Mucosa of descending colon (tissue), 3 donors: ENCODE data around the gene MCAT. TPM values are rescaled to one million over a fixed set of nuclear protein-coding genes. Genes with fewer than 3 reads are reported as not detected.

Experiments used
- ATAC-seq: fragments of 200-7000 bp; cut with Tn5 transposase; one replicate; pipeline ENCODE4 v1.9.1; 2020; ENCODE audit warnings: mild to moderate bottlenecking, moderate library complexity
- DNase-seq, 3 donors: peaks; one replicate each; pipeline ENCODE4 v3.0.0-alpha.2; 2020
- H3K36me3 ChIP-seq: fragments of 200-600 bp; one replicate; pipeline ENCODE4 v1.8.0; 2021; ENCODE audit warnings: low read depth, mild to moderate bottlenecking
- H3K4me1 ChIP-seq: fragments of 200-600 bp; one replicate; pipeline ENCODE4 v1.8.0; 2021; ENCODE audit warnings: low read depth, mild to moderate bottlenecking
- H3K4me3 ChIP-seq: fragments of 200-600 bp; one replicate; pipeline ENCODE4 v1.8.0; 2021; ENCODE audit warnings: mild to moderate bottlenecking
- H3K9me3 ChIP-seq: fragments of 200-600 bp; one replicate; pipeline ENCODE4 v1.8.0; 2021; ENCODE audit warnings: mild to moderate bottlenecking
- CTCF ChIP-seq: fragments of 200-600 bp; IDR thresholded peaks from one replicate; pipeline ENCODE4 v1.8.0; 2022; ENCODE audit warnings: antibody characterized with exemption, mild to moderate bottlenecking
- intact Hi-C, 2 donors: fragments of 100-400 bp; cut with DNase I in 1 of 2; cut with micrococcal nuclease in 1 of 2; formaldehyde crosslinking; loops; one replicate each; pipeline versions ENCODE4 v1.11.0 to v1.11.1; 2022; cut with DNase I, micrococcal nuclease
- total RNA-seq, 3 donors: library from RNA; stranded (reverse); fragmentation: NEBNext Ultra II Directional in 2 of 3; extraction: Animal tissue kit (Norgen Biotek cat#: 25700) in 2 of 3; gene quantifications; one replicate each; pipeline versions ENCODE4 v1.2.1 to v1.2.4, GENCODE V29; 2021 to 2023
- donor health status: DM: no; HTN: no; CAD: no; lungs with moderate emphysema.
- donor health status: DM: no; HTN: no; CAD: no.
- donor health status: DM: no; HTN: yes; CAD: no.

Gene MCAT
- total RNA-seq, 3 donors from 2014 or later = 16.1 to 18.8 (median 17.0) TPM

GRCh38 chr22:43113526-43114251, 29.5 kb downstream of the MCAT start:
- intact Hi-C loops = no loop called here
- H3K4me1 ChIP-seq = peaks cover 39% of the 10 kb centered on the region
- no peaks in the 10 kb centered on the region for H3K36me3 ChIP-seq
- no peak for TF ChIP-seq CTCF
- DNase-seq (peak in 1 of 3 donors; percentile 61), ATAC-seq (peak; percentile 18)
- no peaks in the 10 kb centered on the region for H3K9me3 ChIP-seq
- no peak overlapping the region for H3K4me3 ChIP-seq

GRCh38 chr22:43110927-43111623, 32.1 kb downstream of the MCAT start:
- intact Hi-C loops = no loop called here
- peaks cover 31% of the 10 kb centered on the region for H3K4me1 ChIP-seq
- peak overlapping the region; percentile 27 for H3K4me3 ChIP-seq
- H3K9me3 ChIP-seq = no peaks in the 10 kb centered on the region
- DNase-seq (peak; percentile 72 to 81 (median 78)), ATAC-seq (peak; percentile 78)
- no peak for TF ChIP-seq CTCF
- no peaks in the 10 kb centered on the region for H3K36me3 ChIP-seq

GRCh38 chr22:43110444-43110926, 32.7 kb downstream of the MCAT start, which contains the start of gene BIK:
TSS of gene BIK (plus strand) at chr22:43110750. CDS start at chr22:43124023, 13,273 bp downstream.
- peak; percentile 70 to 80 (median 78) for DNase-seq
- Histone ChIP-seq H3K9me3 (no peaks in the 10 kb centered on the region), H3K4me3 (peak within 1 kb of the TSS; percentile 27), H3K36me3 (no peaks in the 10 kb centered on the region), H3K4me1 (peaks cover 27% of the 10 kb centered on the region)
- peak; percentile 73 for ATAC-seq
- no peak for TF ChIP-seq CTCF
- intact Hi-C loops = no loop called here

DNA sequence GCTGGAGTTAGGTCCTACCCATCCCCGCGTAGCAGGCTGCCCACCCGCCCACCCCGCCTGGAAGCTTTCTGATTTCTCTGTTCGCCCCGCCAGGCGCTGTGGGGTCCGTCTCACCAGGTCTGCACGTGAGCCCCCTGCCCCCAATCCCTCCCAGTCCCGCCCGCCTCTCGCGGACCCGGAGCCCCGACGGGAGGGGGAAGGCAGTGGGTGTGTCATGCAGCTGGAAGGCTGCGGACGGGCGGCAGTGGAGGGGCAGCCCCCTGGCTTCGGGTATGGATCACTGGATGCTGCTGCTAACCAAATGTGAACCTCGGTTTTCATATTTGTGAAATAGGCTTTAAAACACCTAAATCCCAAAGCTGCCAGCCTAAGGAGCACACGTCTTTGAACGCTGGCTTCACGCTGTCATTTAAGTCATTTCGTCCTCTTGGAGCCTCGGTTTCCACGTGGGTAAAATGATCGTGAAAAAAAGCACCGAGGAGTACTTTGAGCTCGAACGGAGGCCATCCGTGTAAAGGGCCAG, 33.2 kb downstream of the MCAT start:
- peak in 1 of 3 donors; percentile 51 for DNase-seq
- no peak for ATAC-seq

GRCh38 chr22:43109511-43109910, 33.7 kb downstream of the MCAT start:
- no peak for TF ChIP-seq CTCF
- ATAC-seq (no peak), DNase-seq (no peak)
- Histone ChIP-seq H3K4me3 (no peak overlapping the region), H3K4me1 (peaks cover 18% of the 10 kb centered on the region), H3K9me3 (no peaks in the 10 kb centered on the region), H3K36me3 (no peaks in the 10 kb centered on the region)
- intact Hi-C loops = no loop called here

More for the DNA sequence above, 33.2 kb downstream of the MCAT start:
- intact Hi-C loops = no loop called here
- peaks cover 22% of the 10 kb centered on the region for H3K4me1 ChIP-seq
- no peak overlapping the region for H3K4me3 ChIP-seq
- no peaks in the 10 kb centered on the region for H3K9me3 ChIP-seq
- no peak for TF ChIP-seq CTCF
- no peaks in the 10 kb centered on the region for H3K36me3 ChIP-seq
